ENCODE measurements around the gene HES1. TPM values are rescaled to one million over a fixed set of nuclear protein-coding genes. Genes with fewer than 3 reads are reported as not detected.

The HES1 gene
- total and polyA plus RNA-seq, 10 of the 15 experiments (the other 5 are each of a cell fraction or from before 2014, with no cell fraction given), result 0.46 to 5.3 (median 2.3) TPM

GRCh38 chr3:194170793-194171192 is 34.8 kb downstream of the HES1 start (continued):
- TF ChIP-seq CTCF (IDR thresholded peaks at IDR 0.05 in 2 of 3, conservative IDR thresholded peaks at IDR 0.05 in 1 of 3; ENCODE audit: control insufficient read depth in 2 of 3, extremely low read depth in 1 of 3, insufficient read depth in 1 of 3, low read depth in 3 of 3, low read length in 3 of 3) (no peak), SREBF1 (IDR thresholded peaks at IDR 0.05; ENCODE audit: low read length) (no peak), CBX3 (IDR thresholded peaks at IDR 0.05; ENCODE audit: borderline replicate concordance, low read depth) (no peak), NR2C1 (IDR thresholded peaks at IDR 0.05) (no peak), KDM1A (IDR thresholded peaks at IDR 0.05; ENCODE audit: borderline replicate concordance) (no peak), BCL11A (IDR thresholded peaks at IDR 0.05; ENCODE audit: low read depth, low read length) (no peak), PKNOX1 (IDR thresholded peaks at IDR 0.05) (no peak), E2F4 (IDR thresholded peaks at IDR 0.05; ENCODE audit: low read depth, low read length) (no peak), MXI1 (IDR thresholded peaks at IDR 0.05; ENCODE audit: low read depth, low read length) (no peak)

- Histone ChIP-seq H3K27ac (ENCODE audit: control insufficient read depth, insufficient read depth) (no peak overlapping the region), H3K4me2 (ENCODE audit: control insufficient read depth, insufficient read depth) (no peak overlapping the region), H3K36me3 (ENCODE audit: control insufficient read depth in 2 of 2, insufficient read depth in 2 of 2, low read length in 1 of 2) (no peaks in the 10 kb centered on the region), H3K4me1 (ENCODE audit: control insufficient read depth, insufficient read depth, low read length) (no peaks in the 10 kb centered on the region), H3K27me3 (replicated peaks in 1 of 2; ENCODE audit: control insufficient read depth in 2 of 2, insufficient read depth in 2 of 2, low read length in 1 of 2) (no peaks in the 10 kb centered on the region), H4K20me1 (ENCODE audit: control insufficient read depth, insufficient read depth) (no peaks in the 10 kb centered on the region), H3K9me3 (replicated peaks; ENCODE audit: control insufficient read depth, insufficient read depth, low read length) (no peaks in the 10 kb centered on the region), H3K79me2 (ENCODE audit: control insufficient read depth, insufficient read depth, low read length) (no peaks in the 10 kb centered on the region), H2AFZ (ENCODE audit: control insufficient read depth, low read depth, low read length) (no peak overlapping the region), H3K4me3 (no peak overlapping the region), H3K9ac (ENCODE audit: control insufficient read depth, insufficient read depth, low read length) (no peak overlapping the region)
- intact Hi-C loops (cut with micrococcal nuclease; ENCODE audit: unreplicated experiment), result no loop called here
- SMC1A ChIA-PET (ENCODE audit: uncharacterized antibody, unreplicated experiment), result no interaction called here
- FAIRE-seq (no peak), ATAC-seq (no peak), DNase-seq (ENCODE audit: low read depth, low spot score) (no peak)
- BruUV-seq (replicated peaks), result no TSS peak
- WGBS (ENCODE audit: insufficient coverage, insufficient replicate concordance, low lambda C conversion rate, missing lambda C conversion rate), result 32% methylated on average over 4 of the region's 4 CpGs
- TF ChIP-seq CREB1 (IDR thresholded peaks at IDR 0.05; ENCODE audit: low read depth), result no peak
- TF ChIP-seq TBL1XR1 (IDR thresholded peaks at IDR 0.05; ENCODE audit: low read depth, low read length), result no peak
- TF ChIP-seq SMC3 (IDR thresholded peaks at IDR 0.05; ENCODE audit: borderline replicate concordance, low read length), result no peak
- TF ChIP-seq PBX3 (IDR thresholded peaks at IDR 0.05; ENCODE audit: insufficient replicate concordance, low read depth, low read length), result no peak
- no peak for TF ChIP-seq MAX (IDR thresholded peaks at IDR 0.05; ENCODE audit: low read depth, low read length)
- no peak for TF ChIP-seq FOXK2 (IDR thresholded peaks at IDR 0.05)
- RAD21 ChIA-PET (ENCODE audit: unreplicated experiment), result no interaction called here
- POLR2A ChIA-PET, result no interaction called here
- CTCF ChIA-PET, result interaction anchor here (0.8 to 1.5 kb wide), 2 partner anchors 45 to 169 kb away, joined by 3 read pairs; no protein-coding TSS in a partner anchor
- in situ Hi-C loops (cut with MboI), result no loop called here
Measured at GRCh38 chr3:194174406-194174805, 38.5 kb downstream of the HES1 start.

Measured in GM12878 (cell line).